HepG2 (cell line): ENCODE results near the gene ZDHHC14. TPM values are rescaled to one million over a fixed set of nuclear protein-coding genes. Genes with fewer than 3 reads are reported as not detected.

Experiments
- AKNA ChIP-seq: sonication (generic); formaldehyde crosslinking; IDR thresholded peaks from 2 replicates; pipeline ENCODE4 v1.4.0; 2020; ENCODE audit warnings: missing genetic modification reagents, borderline replicate concordance
- DDIT3 ChIP-seq: sonication (generic); formaldehyde crosslinking; IDR thresholded peaks from 2 replicates; pipeline ENCODE4 v1.4.0; 2020; ENCODE audit warnings: mild to moderate bottlenecking, missing genetic modification reagents
- HIC2 ChIP-seq: sonication (generic); formaldehyde crosslinking; IDR thresholded peaks from 2 replicates; pipeline ENCODE4 v1.9.0; 2022; ENCODE audit warnings: low read depth, missing genetic modification reagents
- MIER3 ChIP-seq: IDR thresholded peaks from 2 replicates; pipeline ENCODE4 v1.6.1; 2016; ENCODE audit warnings: missing compliant biosample characterization, borderline replicate concordance
- MLXIP ChIP-seq: sonication (generic); formaldehyde crosslinking; IDR thresholded peaks from 2 replicates; pipeline ENCODE4 v1.9.0; 2021; ENCODE audit warnings: missing genetic modification reagents, borderline replicate concordance
- SAP130 ChIP-seq: IDR thresholded peaks from 2 replicates; pipeline ENCODE4 v1.6.1; 2016; ENCODE audit warnings: low read depth
- UBTF ChIP-seq: sonication (generic); formaldehyde crosslinking; IDR thresholded peaks from 2 replicates; pipeline ENCODE4 v1.4.0; 2020; ENCODE audit warnings: mild to moderate bottlenecking, missing genetic modification reagents
- YEATS2 ChIP-seq: sonication (generic); formaldehyde crosslinking; IDR thresholded peaks from 2 replicates; pipeline ENCODE4 v1.4.0; 2020; ENCODE audit warnings: missing genetic modification reagents, borderline replicate concordance
- ZNF18 ChIP-seq: sonication (generic); formaldehyde crosslinking; IDR thresholded peaks from 2 replicates; pipeline ENCODE4 v1.8.0; 2022; ENCODE audit warnings: mild to moderate bottlenecking, missing genetic modification reagents; ENCODE audit not compliant: insufficient replicate concordance
- ZNF205 ChIP-seq: IDR thresholded peaks from 2 replicates; pipeline ENCODE4 v1.6.1; 2018; ENCODE audit warnings: missing biosample characterization, missing genetic modification reagents
- polyA plus RNA-seq, 8 experiments: library from polyadenylated mRNA; depleted of rRNA in 3 of 8; stranded (reverse) in 7 of 8; unstranded in 1 of 8; fragments of >200 nt; fragmentation: Illumina TruSeq in 4 of 8; extraction: Trizol in 4 of 8; gene quantifications; 2 replicates each; pipeline versions ENCODE4 v1.2.1 to v1.2.3, GENCODE V29; 2011 to 2016; ENCODE audit warnings: low read depth in 4 of 8, missing spikeins in 1 of 8, mixed read lengths in 1 of 8; ENCODE audit not compliant: insufficient read depth in 1 of 8
- total RNA-seq, 5 experiments: library from RNA; depleted of rRNA; stranded (reverse); fragments of >200 nt; fragmentation: Illumina TruSeq; extraction: Trizol; gene quantifications; 2 replicates each; pipeline ENCODE4 v1.2.3, GENCODE V29; 2016; ENCODE audit warnings: low read depth in 1 of 5

Gene ZDHHC14
- total and polyA plus RNA-seq, 2 of the 13 experiments (the other 11 are each of a cell fraction or from before 2014, with no cell fraction given), result 3.7 to 9.5 TPM

- TF ChIP-seq UBTF (peak; percentile 37; the same call in 1 of the 2 replicates), MIER3 (CRISPR knock-in tag) (no peak; the same call in 1 of the 2 replicates), ZNF205 (CRISPR knock-in tag) (0 out of 2 replicates have a peak, but pooled peaks have one; percentile 67), DDIT3 (CRISPR knock-in tag) (no peak), YEATS2 (CRISPR knock-in tag) (no peak), AKNA (CRISPR knock-in tag) (no peak), SAP130 (CRISPR knock-in tag) (peak; percentile 91), HIC2 (CRISPR knock-in tag) (no peak), MLXIP (no peak), ZNF18 (peak; percentile 77)
These were observed 132.1 kb downstream of the ZDHHC14 start (continued) for GRCh38 chr6:157513004-157513603.
